Measurements from ENCODE around the gene UNC93B1. TPM values are rescaled to one million over a fixed set of nuclear protein-coding genes. Genes with fewer than 3 reads are reported as not detected.

The UNC93B1 gene
- total RNA-seq, 1 experiment from 2014 or later = 23.3 TPM

GRCh38 chr11:68008381-68009337, 4.8 kb upstream of the UNC93B1 start:
- peaks cover 0 to 5% of the 10 kb centered on the region in 2 experiments; a peak in 1 of 5 replicates for H3K9me3 Mint-ChIP-seq
- no peak overlapping the region for H3K14ac ChIP-seq (ENCODE audit: insufficient read depth, low read length)
- no peak overlapping the region for H4K91ac ChIP-seq (ENCODE audit: insufficient read length, low read depth, low read length)
- no peak overlapping the region; a peak in 2 of 5 replicates for H3K4me3 Mint-ChIP-seq
- H3K27ac ChIP-seq (ENCODE audit: insufficient read length, low read depth, low read length) = no peak overlapping the region
- H3K9ac ChIP-seq (ENCODE audit: extremely low read depth, insufficient read length, low read length) = no peak overlapping the region
- no peaks in the 10 kb centered on the region for H3K27me3 ChIP-seq (ENCODE audit: insufficient read depth, low read length)
- H3T11ph ChIP-seq (ENCODE audit: low read length) = no peak overlapping the region
- H2BK12ac ChIP-seq (ENCODE audit: insufficient read length, low read depth, low read length) = no peak overlapping the region
- no peak overlapping the region for H4K5ac ChIP-seq (ENCODE audit: insufficient read length, low read depth, low read length)
- no peak overlapping the region for H2BK5ac ChIP-seq (ENCODE audit: insufficient read length, low read length)
- no peak overlapping the region for H2AK5ac ChIP-seq (ENCODE audit: insufficient read length, low read length)
- H3K4me1 ChIP-seq (ENCODE audit: insufficient read depth, low read length) = no peaks in the 10 kb centered on the region; the same call in 1 of the 2 replicates
- H3K18ac ChIP-seq (ENCODE audit: insufficient read length, low read depth, low read length) = no peak overlapping the region
- no peaks in the 10 kb centered on the region for H3K79me1 ChIP-seq (ENCODE audit: insufficient read depth, low read depth, low read length, poor library complexity, severe bottlenecking)
- peaks cover 2% of the 10 kb centered on the region for H3K27me3 Mint-ChIP-seq (ENCODE audit: low read depth)
- no peak overlapping the region for H3K56ac ChIP-seq (ENCODE audit: insufficient read length, low read depth, low read length)
- H3K4ac ChIP-seq (ENCODE audit: low read depth, low read length) = no peak overlapping the region
- WGBS (ENCODE audit: extremely low coverage, insufficient read length, low lambda C conversion rate) = no CpG with 5 or more reads among the region's 27 CpGs
- peaks cover 20 to 43% of the 10 kb centered on the region in 2 experiments for H3K4me1 Mint-ChIP-seq
- no peaks in the 10 kb centered on the region for H3K9me3 ChIP-seq (ENCODE audit: control insufficient read depth, low read depth, low read length)
- no peaks in the 10 kb centered on the region for H3K36me3 Mint-ChIP-seq (ENCODE audit: insufficient read depth in 1 of 3, low read depth in 3 of 3)
- no peak for TF ChIP-seq CTCF (conservative IDR thresholded peaks at IDR 0.05)
- H2AFZ ChIP-seq (ENCODE audit: low read length) = no peak overlapping the region
- DNase-seq = no peak
- no peak overlapping the region for H4K8ac ChIP-seq (replicated peaks; ENCODE audit: insufficient read length, low read depth, low read length)
- H3K4me2 ChIP-seq (ENCODE audit: insufficient read depth, insufficient read length, low read length) = no peak overlapping the region
- H3K23ac ChIP-seq (ENCODE audit: insufficient read length, low read depth, low read length) = no peak overlapping the region
- H2BK15ac ChIP-seq (ENCODE audit: low read depth, low read length) = no peak overlapping the region
- H3K23me2 ChIP-seq (ENCODE audit: insufficient read length, low read depth, low read length, poor library complexity, severe bottlenecking) = no peaks in the 10 kb centered on the region
- no peaks in the 10 kb centered on the region for H4K20me1 ChIP-seq (ENCODE audit: control insufficient read depth, insufficient read depth, insufficient read length)
- H2BK20ac ChIP-seq (ENCODE audit: low read depth, low read length, poor library complexity, severe bottlenecking) = no peak overlapping the region
- no peaks in the 10 kb centered on the region for H3K79me2 ChIP-seq (ENCODE audit: insufficient read depth, low read length)
- H3K27ac Mint-ChIP-seq = 0 out of 7 replicates have a peak overlapping the region, but pooled peaks of 1 of the 3 experiments have one; percentile 28
- no peak overlapping the region for H2BK120ac ChIP-seq (ENCODE audit: low read depth, low read length, poor library complexity, severe bottlenecking)

Measured in H9 (cell line).